ENCODE measurements around the gene SPON1.
"Not testable (repeated sequence)": the region's sequence is repeated elsewhere in the genome, so short reads cannot be mapped to it uniquely, and the experiment has no call there.

SPON1 gene

GRCh38 chr11:14270690-14271542 lies 308.4 kb downstream of the SPON1 start:
- no peak for DNase-seq (ENCODE audit: low read depth in 2 of 2)

DNA sequence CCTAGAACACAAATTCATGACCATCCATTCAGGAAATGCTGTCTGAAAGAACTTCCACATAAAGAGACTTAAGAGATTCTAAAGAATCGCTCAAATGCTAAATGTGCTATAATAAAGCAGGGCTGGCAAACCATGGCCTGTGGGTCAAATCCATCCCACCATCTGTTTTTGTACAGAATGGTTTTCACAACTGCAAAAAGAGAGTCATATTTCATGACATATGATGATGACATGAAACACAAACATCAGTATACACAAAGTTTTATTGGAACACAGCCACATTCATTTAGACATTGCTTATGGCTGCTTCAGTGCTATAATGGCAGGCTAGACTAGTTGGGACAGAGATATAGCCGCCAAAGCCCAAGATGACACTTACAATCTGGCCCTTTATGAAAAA lies 311.4 kb downstream of the SPON1 start:
- no peak for DNase-seq (ENCODE audit: low read depth in 2 of 2)

DNA sequence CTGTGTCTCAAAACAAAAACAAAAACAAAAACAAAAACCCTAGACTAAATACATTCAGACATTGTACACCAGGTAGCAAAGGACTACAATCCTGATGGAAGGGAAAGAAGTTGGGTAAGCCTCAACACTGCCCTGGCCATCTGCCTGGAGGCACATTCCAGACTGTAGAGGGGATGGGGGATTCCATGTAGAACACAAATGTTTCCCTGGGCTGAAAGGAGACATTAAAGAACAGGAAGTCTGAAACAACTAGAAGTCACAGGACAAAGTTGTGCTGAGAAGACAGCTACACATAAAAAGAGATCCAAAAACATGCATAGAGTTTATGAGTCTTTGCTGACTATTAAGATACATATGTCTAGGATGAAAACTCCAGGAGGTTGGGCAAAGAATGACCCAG lies 312.6 kb downstream of the SPON1 start:
- DNase-seq (ENCODE audit: low read depth in 2 of 2), result no peak

GRCh38 chr11:14278869-14279268 lies 316.3 kb downstream of the SPON1 start:
- DNase-seq (ENCODE audit: low read depth in 2 of 2), result not testable (repeated sequence)

- no peak for DNase-seq (ENCODE audit: low read depth in 2 of 2)
Observed at GRCh38 chr11:14288189-14288935, 325.8 kb downstream of the SPON1 start.

DNA sequence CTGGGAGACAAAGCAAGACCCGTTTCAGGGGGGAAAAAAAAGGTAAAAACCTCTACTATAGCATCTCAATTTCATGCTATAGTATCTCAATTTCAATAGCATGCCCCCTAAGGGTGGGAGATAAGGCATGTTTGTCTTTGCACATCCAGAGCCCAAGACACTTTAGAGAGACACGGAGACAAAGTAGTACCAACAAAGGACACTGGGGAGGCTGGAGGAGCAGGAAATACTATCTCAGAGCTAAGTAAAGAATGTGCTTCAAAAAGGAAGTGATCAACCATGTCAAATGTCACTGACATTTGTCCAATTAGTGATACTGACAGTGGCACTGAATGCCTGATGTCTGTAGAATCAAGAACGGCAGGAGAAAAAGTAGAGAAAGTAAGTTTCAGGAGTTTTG lies 327.9 kb downstream of the SPON1 start:
- DNase-seq (ENCODE audit: low read depth in 2 of 2), result no peak

DNA sequence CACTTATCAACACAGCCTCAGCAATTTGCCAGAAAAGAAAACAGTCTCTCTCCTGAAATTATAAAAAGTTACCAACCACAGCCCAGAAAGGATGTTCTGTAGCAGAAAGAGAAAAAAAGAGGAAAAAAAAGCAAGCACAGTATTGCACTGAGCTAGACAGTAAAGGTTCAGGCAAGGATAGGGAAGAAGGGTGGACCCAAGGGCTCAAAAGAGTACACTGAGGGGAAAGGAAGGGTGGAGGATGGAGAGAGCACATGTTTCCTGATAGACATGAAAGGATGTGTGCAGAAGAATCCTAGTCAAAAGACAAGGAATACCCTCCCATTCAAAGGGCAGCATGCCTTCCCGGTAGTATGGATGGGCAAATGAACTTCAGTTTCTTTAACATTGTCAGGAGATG lies 337.4 kb downstream of the SPON1 start:
- DNase-seq (ENCODE audit: low read depth in 2 of 2), result no peak

DNA sequence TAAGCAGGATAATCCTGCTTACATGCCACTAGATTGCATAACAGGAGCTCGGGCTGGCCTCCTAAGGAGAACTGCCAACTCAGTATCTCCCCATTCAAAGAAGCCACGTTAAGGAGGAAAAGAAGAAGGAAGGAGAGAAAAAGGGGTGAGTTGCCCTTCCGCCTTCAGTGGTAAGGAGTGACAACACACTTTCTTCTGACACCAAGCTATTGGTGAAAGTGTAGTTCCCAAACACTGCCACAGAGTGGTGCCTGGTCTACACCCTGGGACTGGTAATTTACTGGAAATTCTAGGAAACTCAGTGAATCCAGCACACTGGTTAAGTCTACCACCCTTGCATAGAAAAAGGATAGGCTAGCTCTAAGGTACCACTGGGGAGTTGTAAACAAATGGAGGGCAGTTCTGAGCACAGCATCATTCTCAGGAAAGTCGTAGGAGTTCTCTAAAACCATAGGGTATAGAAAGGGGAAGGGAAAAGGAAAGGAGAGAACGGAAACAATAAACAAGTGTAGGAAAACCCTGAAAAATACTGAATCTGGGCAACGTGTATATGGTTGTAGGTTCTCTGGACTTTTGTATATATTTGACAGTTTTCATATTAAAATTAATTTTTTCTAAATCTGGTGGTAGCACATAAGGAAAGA lies 338.3 kb downstream of the SPON1 start:
- DNase-seq (ENCODE audit: low read depth in 2 of 2), result peak; percentile 14 to 16

DNA sequence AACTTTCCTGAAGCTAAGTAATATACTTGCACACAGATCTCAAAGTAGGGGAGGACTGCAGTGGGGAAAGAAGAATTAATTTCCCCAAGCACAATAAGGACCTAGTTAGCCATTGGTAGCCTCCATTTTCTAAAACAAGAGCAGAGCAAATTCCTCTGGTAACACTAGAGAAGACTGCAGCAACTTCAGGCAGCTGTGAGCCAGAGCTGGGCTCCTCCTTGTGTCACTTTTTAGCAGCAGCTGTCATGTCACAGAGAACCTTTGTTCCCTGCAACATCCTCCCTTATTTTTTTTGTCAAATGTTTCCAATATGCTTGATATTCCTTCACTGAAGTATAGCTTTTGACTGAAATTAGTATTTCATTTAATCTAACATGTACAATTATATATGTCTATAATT lies 342.1 kb downstream of the SPON1 start:
- DNase-seq (ENCODE audit: low read depth in 2 of 2), result no peak

DNA sequence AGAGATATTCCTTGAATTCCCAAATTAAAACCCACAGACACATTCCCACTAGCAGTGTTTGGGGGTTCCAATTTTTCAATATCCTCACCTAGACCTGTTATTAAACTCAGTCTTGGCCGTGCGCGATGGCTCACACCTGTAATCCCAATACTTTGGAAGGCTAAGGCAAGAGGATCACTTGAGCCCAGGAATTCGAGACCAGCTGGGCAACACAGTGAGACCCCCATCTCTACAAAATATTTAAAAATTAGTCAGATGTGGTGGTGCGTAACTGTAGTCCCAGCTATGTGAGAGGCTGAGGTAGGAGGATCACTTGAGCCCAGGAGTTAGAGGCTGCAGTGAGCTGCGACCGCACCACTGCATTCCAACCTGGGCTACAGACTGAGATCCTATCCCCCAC lies 343.1 kb downstream of the SPON1 start:
- DNase-seq (ENCODE audit: low read depth in 2 of 2), result no peak

DNA sequence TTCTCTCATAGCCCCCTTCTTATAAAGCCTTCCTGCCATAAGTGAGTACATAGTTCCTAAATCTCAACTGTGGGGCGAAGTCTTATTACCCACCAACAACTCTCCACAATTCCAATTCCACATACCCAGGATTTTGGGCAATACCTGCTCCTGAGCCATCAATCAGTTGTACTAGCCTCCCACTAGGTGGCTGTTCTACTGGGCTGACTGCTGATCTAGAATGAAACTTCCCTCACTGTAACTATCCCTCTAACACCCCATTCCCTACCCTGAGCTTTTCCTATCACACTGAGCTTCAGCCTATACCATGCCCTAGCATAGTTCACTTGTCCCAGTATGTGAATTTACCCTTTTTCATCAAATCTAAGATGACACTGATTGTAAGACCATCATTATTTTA lies 344.0 kb downstream of the SPON1 start:
- DNase-seq (ENCODE audit: low read depth in 2 of 2), result no peak

DNA sequence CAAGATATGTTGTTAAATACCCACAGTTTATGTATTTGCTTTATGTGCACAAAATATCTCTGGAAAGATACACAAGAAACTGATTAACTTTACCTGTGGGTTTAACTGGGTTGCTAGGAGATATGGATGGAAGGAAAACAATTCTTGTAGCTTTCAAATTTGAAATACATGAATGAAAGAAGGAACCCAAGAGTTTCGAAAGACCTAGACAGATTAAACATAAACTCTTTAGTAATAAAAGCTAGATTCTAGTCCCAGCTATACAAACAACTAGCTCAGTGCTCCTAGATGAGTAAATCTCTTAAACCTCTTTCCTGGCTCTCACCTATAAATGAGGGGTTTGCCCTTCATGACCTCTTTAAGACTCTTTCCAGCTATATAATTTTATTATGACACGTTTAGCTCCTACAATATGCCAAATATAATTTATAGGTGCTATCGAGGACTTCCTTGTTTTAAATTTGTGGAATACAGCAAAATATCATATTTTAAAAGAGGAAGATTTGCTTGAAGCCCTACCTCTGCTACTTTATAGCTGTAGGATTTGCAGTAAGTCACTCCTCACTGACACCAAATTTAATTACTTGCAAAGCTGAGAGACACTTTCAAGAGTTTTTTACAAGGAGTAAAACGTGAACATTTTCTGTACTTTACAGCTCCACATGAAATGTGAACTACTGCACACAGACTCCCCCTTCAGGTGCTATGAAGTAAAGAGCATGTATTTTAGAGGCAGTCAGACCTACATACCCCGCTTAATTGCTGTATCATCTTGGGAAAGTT lies 345.8 kb downstream of the SPON1 start:
- DNase-seq (ENCODE audit: low read depth in 2 of 2), result no peak

GRCh38 chr11:14308897-14309387 lies 346.4 kb downstream of the SPON1 start:
- DNase-seq (ENCODE audit: low read depth in 2 of 2), result no peak

- DNase-seq (ENCODE audit: low read depth in 2 of 2), result no peak
Observed at GRCh38 chr11:14309425-14310192, 347.1 kb downstream of the SPON1 start.

GRCh38 chr11:14310679-14311078 lies 348.2 kb downstream of the SPON1 start:
- no peak for DNase-seq (ENCODE audit: low read depth in 2 of 2)

- DNase-seq (ENCODE audit: low read depth in 2 of 2), result no peak
Observed at GRCh38 chr11:14312736-14313438, 350.4 kb downstream of the SPON1 start.

DNA sequence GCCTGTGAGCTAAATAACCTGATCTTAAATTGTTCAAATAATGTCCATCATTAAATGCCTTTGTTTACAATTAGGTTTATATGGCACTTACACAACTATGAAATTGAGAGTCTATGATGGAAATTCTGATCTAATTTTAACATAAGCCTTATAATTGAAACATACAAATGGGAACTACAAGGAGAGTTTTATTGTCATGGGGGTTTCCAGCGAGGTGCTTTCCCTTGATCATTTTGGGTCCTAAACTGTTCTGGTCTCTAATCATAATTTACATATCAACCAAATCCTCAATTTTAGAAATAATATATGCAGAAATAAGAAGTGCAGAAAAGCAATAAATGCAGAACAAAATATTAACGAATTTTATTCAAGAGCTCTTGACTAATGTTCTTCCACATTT lies 351.6 kb downstream of the SPON1 start:
- DNase-seq (ENCODE audit: low read depth in 2 of 2), result no peak

GRCh38 chr11:14315130-14315529 lies 352.6 kb downstream of the SPON1 start:
- no peak for DNase-seq (ENCODE audit: low read depth in 2 of 2)
